ENCODE results near the gene MINDY2.

DNA sequence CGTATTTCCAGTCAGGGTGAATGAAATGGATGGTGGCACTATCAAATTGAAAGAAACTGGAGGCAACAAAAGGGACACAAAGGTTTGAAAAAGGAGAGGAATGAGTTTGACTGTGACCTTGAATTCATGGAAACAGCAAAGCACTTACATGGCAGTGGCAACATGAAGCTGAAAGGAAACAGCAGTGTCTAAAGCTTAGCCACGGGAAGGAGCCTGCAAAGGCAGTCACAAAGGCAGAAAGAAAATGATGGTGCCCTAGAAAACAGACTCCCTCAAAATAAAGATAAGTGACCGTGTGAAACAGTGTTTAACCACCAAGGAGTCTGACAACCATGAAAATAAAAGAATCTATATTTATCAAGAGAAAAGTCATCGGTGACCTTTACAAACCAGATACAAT is 111.1 kb downstream of the MINDY2 start:
- TF ChIP-seq, protein P1, sequence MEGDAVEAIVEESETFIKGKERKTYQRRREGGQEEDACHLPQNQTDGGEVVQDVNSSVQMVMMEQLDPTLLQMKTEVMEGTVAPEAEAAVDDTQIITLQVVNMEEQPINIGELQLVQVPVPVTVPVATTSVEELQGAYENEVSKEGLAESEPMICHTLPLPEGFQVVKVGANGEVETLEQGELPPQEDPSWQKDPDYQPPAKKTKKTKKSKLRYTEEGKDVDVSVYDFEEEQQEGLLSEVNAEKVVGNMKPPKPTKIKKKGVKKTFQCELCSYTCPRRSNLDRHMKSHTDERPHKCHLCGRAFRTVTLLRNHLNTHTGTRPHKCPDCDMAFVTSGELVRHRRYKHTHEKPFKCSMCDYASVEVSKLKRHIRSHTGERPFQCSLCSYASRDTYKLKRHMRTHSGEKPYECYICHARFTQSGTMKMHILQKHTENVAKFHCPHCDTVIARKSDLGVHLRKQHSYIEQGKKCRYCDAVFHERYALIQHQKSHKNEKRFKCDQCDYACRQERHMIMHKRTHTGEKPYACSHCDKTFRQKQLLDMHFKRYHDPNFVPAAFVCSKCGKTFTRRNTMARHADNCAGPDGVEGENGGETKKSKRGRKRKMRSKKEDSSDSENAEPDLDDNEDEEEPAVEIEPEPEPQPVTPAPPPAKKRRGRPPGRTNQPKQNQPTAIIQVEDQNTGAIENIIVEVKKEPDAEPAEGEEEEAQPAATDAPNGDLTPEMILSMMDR (IDR thresholded peaks at IDR 0.05; ENCODE audit: low read length): no peak
- no peak for TF ChIP-seq EZH2 (IDR thresholded peaks at IDR 0.05; ENCODE audit: borderline replicate concordance, low read length)

Data from OCI-LY1 (cell line).